NCI-H82 (cell line): ENCODE data around the gene PHF12.

ENCODE experiments used
- DNase-seq: peaks from one replicate; lab custom pipeline; 2025; lab: John Stamatoyannopoulos, UW

PHF12 gene

GRCh38 chr17:28951428-28951990 is at the start of gene PHF12:
Gene PHF12, minus strand, starts transcription at chr17:28951518. Its CDS starts 558 bp downstream, at chr17:28950960.
- DNase-seq: peak; percentile 100

- no peak for DNase-seq
These were observed 49.7 kb upstream of the PHF12 start for GRCh38 chr17:29000973-29001372.

GRCh38 chr17:28999206-28999605 is 47.9 kb upstream of the PHF12 start:
- DNase-seq: no peak

- DNase-seq: no peak
These were observed 46.5 kb upstream of the PHF12 start for GRCh38 chr17:28997806-28998205.

GRCh38 chr17:28996554-28997096 is 45.3 kb upstream of the PHF12 start:
- DNase-seq: no peak

- DNase-seq: no peak
These were observed 42.5 kb upstream of the PHF12 start for GRCh38 chr17:28993645-28994426.

GRCh38 chr17:28992625-28993600 is 41.6 kb upstream of the PHF12 start:
- no peak for DNase-seq

GRCh38 chr17:28992185-28992584 is 40.9 kb upstream of the PHF12 start:
- no peak for DNase-seq

- DNase-seq: no peak
These were observed 40.5 kb upstream of the PHF12 start for GRCh38 chr17:28991779-28992178.

- DNase-seq: no peak
These were observed 37.7 kb upstream of the PHF12 start for GRCh38 chr17:28989028-28989427.

GRCh38 chr17:28988475-28988874 is 37.2 kb upstream of the PHF12 start:
- DNase-seq: no peak

- peak; percentile 86 for DNase-seq
These were observed 35.7 kb upstream of the PHF12 start for GRCh38 chr17:28986714-28987655.

GRCh38 chr17:28985950-28986713 is 34.8 kb upstream of the PHF12 start:
- DNase-seq: peak; percentile 89

GRCh38 chr17:28983286-28984230 is 32.2 kb upstream of the PHF12 start:
- peak; percentile 90 for DNase-seq

- no peak for DNase-seq
These were observed 30.9 kb upstream of the PHF12 start for GRCh38 chr17:28982131-28982793.

GRCh38 chr17:28978356-28978964 is 27.1 kb upstream of the PHF12 start:
- DNase-seq: no peak

GRCh38 chr17:28977659-28978355 is 26.5 kb upstream of the PHF12 start:
- DNase-seq: no peak

GRCh38 chr17:28975646-28976045 is 24.3 kb upstream of the PHF12 start:
- no peak for DNase-seq
